RWPE2 (cell line): ENCODE results near the gene CARD10.

Experiments
- ATAC-seq: fragments of 200-7000 bp; cut with Tn5 transposase; 3 replicates; pipeline ENCODE4 v1.9.1; 2021; ENCODE audit warnings: low read depth
- DNase-seq: peaks from one replicate; pipeline ENCODE4 v3.0.0-alpha.2; 2020; ENCODE audit warnings: low spot score
- H3K27ac ChIP-seq: fragments of 450-650 bp; 2 replicates; pipeline ENCODE4 v1.5.1; 2017; ENCODE audit warnings: mild to moderate bottlenecking; ENCODE audit not compliant: poor library complexity, severe bottlenecking
- H3K27me3 ChIP-seq: fragments of 250-450 bp; sonication (Bioruptor Pico); 2 replicates; pipeline ENCODE4 v1.5.1; 2021; ENCODE audit warnings: mild to moderate bottlenecking, moderate library complexity; ENCODE audit not compliant: insufficient read depth, poor library complexity, severe bottlenecking
- H3K36me3 ChIP-seq: fragments of 250-450 bp; sonication (Bioruptor Pico); 2 replicates; pipeline ENCODE4 v1.5.1; 2020; ENCODE audit warnings: low read depth, mild to moderate bottlenecking, moderate library complexity
- H3K4me1 ChIP-seq: fragments of 250-450 bp; sonication (Bioruptor Pico); 2 replicates; pipeline ENCODE4 v1.5.1; 2021; ENCODE audit warnings: mild to moderate bottlenecking, moderate library complexity; ENCODE audit not compliant: insufficient read depth, poor library complexity, severe bottlenecking
- H3K4me3 ChIP-seq: fragments of 250-450 bp; sonication (Bioruptor Pico); 2 replicates; pipeline ENCODE4 v1.5.1; 2021; ENCODE audit warnings: mild to moderate bottlenecking, moderate library complexity; ENCODE audit not compliant: severe bottlenecking
- H3K9me3 ChIP-seq: fragments of 250-450 bp; sonication (Bioruptor Pico); 2 replicates; pipeline ENCODE4 v1.5.1; 2021; ENCODE audit warnings: mild to moderate bottlenecking, moderate library complexity; ENCODE audit not compliant: severe bottlenecking
- CTCF ChIP-seq: fragments of 450-650 bp; IDR thresholded peaks from one replicate; pipeline ENCODE4 v1.5.1; 2017; ENCODE audit warnings: mild to moderate bottlenecking, moderate library complexity; ENCODE audit not compliant: poor library complexity, severe bottlenecking

CARD10 gene

GRCh38 chr22:37497062-37497599, 22.1 kb downstream of the CARD10 start:
- DNase-seq (no peak), ATAC-seq (peak; percentile 78)
- H3K4me1 ChIP-seq = peaks cover 24% of the 10 kb centered on the region
- H3K4me3 ChIP-seq = no peak overlapping the region
- peaks cover 81% of the 10 kb centered on the region for H3K36me3 ChIP-seq
- no peaks in the 10 kb centered on the region for H3K27me3 ChIP-seq
- peak overlapping the region; percentile 82 for H3K27ac ChIP-seq
- H3K9me3 ChIP-seq = no peaks in the 10 kb centered on the region
- TF ChIP-seq CTCF = no peak

- peaks cover 20% of the 10 kb centered on the region for H3K4me1 ChIP-seq
- peak overlapping the region; percentile 82 for H3K27ac ChIP-seq
- H3K9me3 ChIP-seq = no peaks in the 10 kb centered on the region
- H3K27me3 ChIP-seq = no peaks in the 10 kb centered on the region
- DNase-seq (no peak), ATAC-seq (peak; percentile 2; the same call in 1 of the 3 replicates)
- H3K4me3 ChIP-seq = no peak overlapping the region
- TF ChIP-seq CTCF = no peak
- peaks cover 81% of the 10 kb centered on the region for H3K36me3 ChIP-seq
Observed at GRCh38 chr22:37496651-37497050, 22.6 kb downstream of the CARD10 start.

- DNase-seq = no peak
Observed at GRCh38 chr22:37493979-37494378, 25.2 kb downstream of the CARD10 start.

GRCh38 chr22:37492428-37493344, 26.5 kb downstream of the CARD10 start:
- no peak for ATAC-seq
- peaks cover 9% of the 10 kb centered on the region for H3K4me1 ChIP-seq
- H3K9me3 ChIP-seq = no peaks in the 10 kb centered on the region
- H3K27ac ChIP-seq = no peak overlapping the region
- H3K27me3 ChIP-seq = no peaks in the 10 kb centered on the region
- no peak for DNase-seq
- H3K4me3 ChIP-seq = no peak overlapping the region
- H3K36me3 ChIP-seq = peaks cover 65% of the 10 kb centered on the region
- peak; percentile 31 for TF ChIP-seq CTCF

More at GRCh38 chr22:37493979-37494378, 25.2 kb downstream of the CARD10 start:
- H3K27me3 ChIP-seq = no peaks in the 10 kb centered on the region
- peaks cover 73% of the 10 kb centered on the region for H3K36me3 ChIP-seq
- no peaks in the 10 kb centered on the region for H3K9me3 ChIP-seq
- no peak overlapping the region for H3K27ac ChIP-seq
- no peak for ATAC-seq
- no peak overlapping the region for H3K4me3 ChIP-seq
- peaks cover 13% of the 10 kb centered on the region for H3K4me1 ChIP-seq
- TF ChIP-seq CTCF = no peak
